HCT116 (cell line): ENCODE measurements around the gene CHRNG. TPM values are rescaled to one million over a fixed set of nuclear protein-coding genes. Genes with fewer than 3 reads are reported as not detected.

ENCODE experiments used
- ATAC-seq: fragments of 200-7000 bp; cut with Tn5 transposase; 2 replicates; pipeline ENCODE4 v1.9.1; 2020; ENCODE audit warnings: mild to moderate bottlenecking, moderate library complexity
- BruUV-seq: library from RNA; stranded (reverse); fragments of 400-500 nt; replicated peaks from 2 replicates; lab custom pipeline; 2021; lab: Mats Ljungman, UMichigan
- CTCF ChIA-PET: fragments of 300-600 bp; sonication (Branson Sonifier 250); formaldehyde crosslinking; loops from one replicate; lab custom pipeline; 2021; ENCODE audit warnings: antibody characterized with exemption; lab: Charles Lee
- POLR2A ChIA-PET: fragments of 300-600, 350-600 bp; sonication (Branson Sonifier 250); formaldehyde crosslinking; loops from one replicate; lab custom pipeline; 2021; ENCODE audit warnings: antibody characterized with exemption; lab: Charles Lee
- RAD21 ChIA-PET, 2 experiments: fragments of 300-600 bp; sonication (Branson Sonifier 250); formaldehyde crosslinking; loops; one replicate each; lab custom pipeline; 2023; ENCODE audit warnings: low total read pairs in 2 of 2; ENCODE audit not compliant: uncharacterized antibody in 2 of 2, unreplicated experiment in 2 of 2, low non-redundant PET in 1 of 2; lab: Charles Lee
- DNase-seq: peaks from one replicate; pipeline ENCODE4 v3.0.0-alpha.2; 2010; ENCODE audit warnings: low read depth, low spot score
- H2AFZ ChIP-seq: fragments of 200-600 bp; shearing (Covaris generic), sonication (generic); 2 replicates; pipeline ENCODE4 v1.6.1; 2017; ENCODE audit warnings: low read depth, mixed run types, mixed read lengths, antibody characterized with exemption, low read length; ENCODE audit not compliant: poor library complexity, severe bottlenecking
- H3K27ac ChIP-seq: 2 replicates; pipeline ENCODE4 v1.5.1; 2012; ENCODE audit warnings: low read depth, low read length
- H3K27me3 ChIP-seq: fragments of 200-600 bp; sonication (generic); 2 replicates; pipeline ENCODE4 v1.6.1; 2016; ENCODE audit warnings: mixed run types, low read length, mixed read lengths; ENCODE audit not compliant: insufficient read depth
- H3K36me3 ChIP-seq, 2 experiments: fragments of 200-500 bp in 1 of 2; fragments of 200-600 bp in 1 of 2; sonication (Bioruptor generic) in 1 of 2; sonication (generic) in 1 of 2; 2 replicates each; pipeline versions ENCODE4 v1.5.1 to v1.6.1; 2014 to 2016; ENCODE audit warnings: low read length in 2 of 2, inconsistent platforms in 1 of 2, mixed read lengths in 1 of 2, mixed run types in 1 of 2; ENCODE audit not compliant: insufficient read depth in 2 of 2, control insufficient read depth in 1 of 2
- H3K4me1 ChIP-seq, 2 experiments: fragments of 200-600 bp in 1 of 2; sonication (generic) in 1 of 2; 2 replicates each; pipeline versions ENCODE4 v1.5.1 to v1.6.1; 2012 to 2017; ENCODE audit warnings: low read length in 2 of 2, inconsistent platforms in 1 of 2, mild to moderate bottlenecking in 1 of 2, mixed read lengths in 1 of 2, mixed run types in 1 of 2, moderate library complexity in 1 of 2; ENCODE audit not compliant: insufficient read depth in 2 of 2, control insufficient read depth in 1 of 2
- H3K4me2 ChIP-seq: fragments of 200-600 bp; sonication (generic); 2 replicates; pipeline ENCODE4 v1.6.1; 2017; ENCODE audit warnings: mixed run types, low read length, mixed read lengths
- H3K4me3 ChIP-seq, 2 experiments: fragments of 200-600 bp in 1 of 2; sonication (generic) in 1 of 2; replicated peaks in 1 of 2; 2 replicates each; pipeline ENCODE4 v1.5.1; 2011 to 2016; ENCODE audit warnings: low read length in 2 of 2, control low read depth in 1 of 2, low read depth in 1 of 2, mild to moderate bottlenecking in 1 of 2, mixed read lengths in 1 of 2, mixed run types in 1 of 2
- H3K79me2 ChIP-seq: fragments of 200-600 bp; sonication (generic); 2 replicates; pipeline ENCODE4 v1.6.1; 2017; ENCODE audit warnings: mild to moderate bottlenecking, mixed run types, low read length, moderate library complexity, mixed read lengths; ENCODE audit not compliant: insufficient read depth
- H3K9ac ChIP-seq: fragments of 200-600 bp; sonication (generic); 2 replicates; pipeline ENCODE4 v1.6.1; 2016; ENCODE audit warnings: low read length, mixed read lengths
- H3K9me2 ChIP-seq: fragments of 200-600 bp; sonication (generic), shearing (Covaris generic); 2 replicates; pipeline ENCODE4 v1.6.1; 2017; ENCODE audit warnings: mixed run types, mild to moderate bottlenecking, moderate library complexity; ENCODE audit not compliant: insufficient read depth
- H3K9me3 ChIP-seq, 2 experiments: fragments of 200-500 bp in 1 of 2; fragments of 200-600 bp in 1 of 2; sonication (Bioruptor generic) in 1 of 2; sonication (generic) in 1 of 2; 2 replicates each; pipeline ENCODE4 v1.6.1; 2014 to 2017; ENCODE audit warnings: low read length in 2 of 2, mixed read lengths in 2 of 2, inconsistent platforms in 1 of 2, low read depth in 1 of 2, mild to moderate bottlenecking in 1 of 2, mixed run types in 1 of 2, moderate library complexity in 1 of 2; ENCODE audit not compliant: control insufficient read depth in 1 of 2, insufficient read depth in 1 of 2
- H4K20me1 ChIP-seq: fragments of 200-600 bp; sonication (generic), shearing (Covaris generic); 2 replicates; pipeline ENCODE4 v1.6.1; 2017; ENCODE audit warnings: mixed run types, mild to moderate bottlenecking, moderate library complexity; ENCODE audit not compliant: insufficient read depth
- ATF3 ChIP-seq: IDR thresholded peaks from 2 replicates; pipeline ENCODE4 v1.6.1; 2012
- CBX3 ChIP-seq: IDR thresholded peaks from 2 replicates; pipeline ENCODE4 v1.6.1; 2012; ENCODE audit warnings: low read depth
- CEBPB ChIP-seq: IDR thresholded peaks from 2 replicates; pipeline ENCODE4 v1.6.1; 2012; ENCODE audit warnings: low read depth
- EGR1 ChIP-seq: IDR thresholded peaks from 2 replicates; pipeline ENCODE4 v1.6.1; 2012; ENCODE audit warnings: low read depth
- ELF1 ChIP-seq: IDR thresholded peaks from 2 replicates; pipeline ENCODE4 v1.6.1; 2012; ENCODE audit warnings: low read depth, borderline replicate concordance
- EZH2phosphoT487 ChIP-seq: fragments of 200-600 bp; IDR thresholded peaks from 2 replicates; pipeline ENCODE4 v1.6.1; 2018; ENCODE audit warnings: antibody characterized with exemption, borderline replicate concordance
- POLR2A ChIP-seq: IDR thresholded peaks from 2 replicates; pipeline ENCODE4 v1.7.0; 2011; ENCODE audit warnings: borderline replicate concordance; ENCODE audit not compliant: insufficient read depth, insufficient read length; ENCODE audit errors: extremely low read depth
- POLR2AphosphoS5 ChIP-seq: IDR thresholded peaks from 2 replicates; pipeline ENCODE4 v1.6.1; 2011; ENCODE audit warnings: mild to moderate bottlenecking, low read depth, low read length, moderate library complexity
- RAD21 ChIP-seq: IDR thresholded peaks from 2 replicates; pipeline ENCODE4 v1.6.1; 2012; ENCODE audit warnings: low read depth, mild to moderate bottlenecking
- SP1 ChIP-seq: IDR thresholded peaks from 2 replicates; pipeline ENCODE4 v1.6.1; 2012; ENCODE audit warnings: low read depth
- SRF ChIP-seq: IDR thresholded peaks from 2 replicates; pipeline ENCODE4 v1.6.1; 2012; ENCODE audit warnings: low read depth
- TCF7L2 ChIP-seq: IDR thresholded peaks from 2 replicates; pipeline ENCODE4 v1.7.0; 2011; ENCODE audit warnings: borderline replicate concordance, inconsistent platforms; ENCODE audit not compliant: insufficient read depth, insufficient read length; ENCODE audit errors: extremely low read depth
- YY1 ChIP-seq: IDR thresholded peaks from 2 replicates; pipeline ENCODE4 v1.6.1; 2011; ENCODE audit warnings: low read length, low read depth, moderate library complexity, mild to moderate bottlenecking; ENCODE audit not compliant: insufficient replicate concordance; ENCODE audit errors: extremely low read depth
- ZNF274 ChIP-seq: fragments of 200-500 bp; sonication (Bioruptor generic); IDR thresholded peaks from 2 replicates; pipeline ENCODE4 v1.6.1; 2014; ENCODE audit warnings: mild to moderate bottlenecking, low read depth, low read length, inconsistent platforms
- intact Hi-C: fragments of 100-400 bp; cut with micrococcal nuclease; formaldehyde crosslinking; loops from 2 replicates; pipeline ENCODE4 v1.10.0; 2022
- total RNA-seq: library from RNA; stranded (reverse); gene quantifications from one replicate; pipeline ENCODE4 v1.2.1, GENCODE V29; 2021; ENCODE audit not compliant: unreplicated experiment
- TF ChIP-seq, protein P1 (sequence below), 3 experiments: fragments of 200-600 bp in 1 of 3; sonication (generic) in 1 of 3; IDR thresholded peaks in 2 of 3; conservative IDR thresholded peaks in 1 of 3; 2 replicates each; pipeline ENCODE4 v1.5.1; 2012 to 2017; ENCODE audit warnings: low read depth in 2 of 3, low read length in 2 of 3, antibody characterized with exemption in 1 of 3, borderline replicate concordance in 1 of 3, control low read depth in 1 of 3, mild to moderate bottlenecking in 1 of 3, mixed read lengths in 1 of 3, mixed run types in 1 of 3, moderate library complexity in 1 of 3; ENCODE audit not compliant: insufficient read depth in 1 of 3
- TF ChIP-seq, protein P2 (sequence below): IDR thresholded peaks from 2 replicates; pipeline ENCODE4 v1.6.1; 2012; ENCODE audit warnings: low read depth
- TF ChIP-seq, protein P3 (sequence below): IDR thresholded peaks from 2 replicates; pipeline ENCODE4 v1.6.1; 2011; ENCODE audit warnings: mild to moderate bottlenecking, low read length, moderate library complexity; ENCODE audit not compliant: insufficient replicate concordance; ENCODE audit errors: extremely low read depth

CHRNG gene
- total RNA-seq, 1 experiment from 2014 or later: not detected

GRCh38 chr2:232493701-232494474, 45.6 kb upstream of the CHRNG start (continued):
- TF ChIP-seq ATF3 (no peak), YY1 (no peak), CBX3 (no peak), CEBPB (no peak)

DNA sequence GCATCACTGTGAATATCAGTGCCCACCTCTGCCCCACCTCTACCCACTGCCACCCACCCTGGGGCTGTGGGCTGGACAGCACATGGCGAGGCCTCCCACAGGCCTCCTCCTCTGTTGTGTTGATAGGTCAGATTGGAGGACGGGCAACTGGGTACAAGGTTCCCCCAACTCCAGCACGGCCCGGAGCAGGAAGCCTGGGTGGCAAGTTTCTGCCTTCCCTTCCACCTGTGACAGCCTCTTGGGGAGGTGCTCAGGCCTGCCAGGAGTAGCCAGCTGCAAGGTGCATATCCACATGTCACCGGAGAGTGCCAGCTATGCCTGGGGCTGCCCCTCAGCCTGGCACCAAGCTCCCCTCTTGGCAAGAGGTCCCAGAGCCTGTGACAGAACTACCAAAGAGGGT, 45.0 kb upstream of the CHRNG start:
- POLR2A ChIA-PET: no interaction called here
- TF ChIP-seq ELF1: no peak
- TF ChIP-seq ZNF274: no peak
- TF ChIP-seq, protein P1, sequence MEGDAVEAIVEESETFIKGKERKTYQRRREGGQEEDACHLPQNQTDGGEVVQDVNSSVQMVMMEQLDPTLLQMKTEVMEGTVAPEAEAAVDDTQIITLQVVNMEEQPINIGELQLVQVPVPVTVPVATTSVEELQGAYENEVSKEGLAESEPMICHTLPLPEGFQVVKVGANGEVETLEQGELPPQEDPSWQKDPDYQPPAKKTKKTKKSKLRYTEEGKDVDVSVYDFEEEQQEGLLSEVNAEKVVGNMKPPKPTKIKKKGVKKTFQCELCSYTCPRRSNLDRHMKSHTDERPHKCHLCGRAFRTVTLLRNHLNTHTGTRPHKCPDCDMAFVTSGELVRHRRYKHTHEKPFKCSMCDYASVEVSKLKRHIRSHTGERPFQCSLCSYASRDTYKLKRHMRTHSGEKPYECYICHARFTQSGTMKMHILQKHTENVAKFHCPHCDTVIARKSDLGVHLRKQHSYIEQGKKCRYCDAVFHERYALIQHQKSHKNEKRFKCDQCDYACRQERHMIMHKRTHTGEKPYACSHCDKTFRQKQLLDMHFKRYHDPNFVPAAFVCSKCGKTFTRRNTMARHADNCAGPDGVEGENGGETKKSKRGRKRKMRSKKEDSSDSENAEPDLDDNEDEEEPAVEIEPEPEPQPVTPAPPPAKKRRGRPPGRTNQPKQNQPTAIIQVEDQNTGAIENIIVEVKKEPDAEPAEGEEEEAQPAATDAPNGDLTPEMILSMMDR (IDR thresholded peaks at IDR 0.05 in 2 of 3, conservative IDR thresholded peaks at IDR 0.05 in 1 of 3; ENCODE audit: borderline replicate concordance in 1 of 3, insufficient read depth in 1 of 3, low read depth in 2 of 3, low read length in 2 of 3): no peak
- TF ChIP-seq SP1: no peak
- no peak for TF ChIP-seq TCF7L2
- no peak for TF ChIP-seq SRF
- no peak for TF ChIP-seq YY1
- TF ChIP-seq POLR2AphosphoS5: no peak
- TF ChIP-seq EGR1: no peak
- TF ChIP-seq, protein P2, sequence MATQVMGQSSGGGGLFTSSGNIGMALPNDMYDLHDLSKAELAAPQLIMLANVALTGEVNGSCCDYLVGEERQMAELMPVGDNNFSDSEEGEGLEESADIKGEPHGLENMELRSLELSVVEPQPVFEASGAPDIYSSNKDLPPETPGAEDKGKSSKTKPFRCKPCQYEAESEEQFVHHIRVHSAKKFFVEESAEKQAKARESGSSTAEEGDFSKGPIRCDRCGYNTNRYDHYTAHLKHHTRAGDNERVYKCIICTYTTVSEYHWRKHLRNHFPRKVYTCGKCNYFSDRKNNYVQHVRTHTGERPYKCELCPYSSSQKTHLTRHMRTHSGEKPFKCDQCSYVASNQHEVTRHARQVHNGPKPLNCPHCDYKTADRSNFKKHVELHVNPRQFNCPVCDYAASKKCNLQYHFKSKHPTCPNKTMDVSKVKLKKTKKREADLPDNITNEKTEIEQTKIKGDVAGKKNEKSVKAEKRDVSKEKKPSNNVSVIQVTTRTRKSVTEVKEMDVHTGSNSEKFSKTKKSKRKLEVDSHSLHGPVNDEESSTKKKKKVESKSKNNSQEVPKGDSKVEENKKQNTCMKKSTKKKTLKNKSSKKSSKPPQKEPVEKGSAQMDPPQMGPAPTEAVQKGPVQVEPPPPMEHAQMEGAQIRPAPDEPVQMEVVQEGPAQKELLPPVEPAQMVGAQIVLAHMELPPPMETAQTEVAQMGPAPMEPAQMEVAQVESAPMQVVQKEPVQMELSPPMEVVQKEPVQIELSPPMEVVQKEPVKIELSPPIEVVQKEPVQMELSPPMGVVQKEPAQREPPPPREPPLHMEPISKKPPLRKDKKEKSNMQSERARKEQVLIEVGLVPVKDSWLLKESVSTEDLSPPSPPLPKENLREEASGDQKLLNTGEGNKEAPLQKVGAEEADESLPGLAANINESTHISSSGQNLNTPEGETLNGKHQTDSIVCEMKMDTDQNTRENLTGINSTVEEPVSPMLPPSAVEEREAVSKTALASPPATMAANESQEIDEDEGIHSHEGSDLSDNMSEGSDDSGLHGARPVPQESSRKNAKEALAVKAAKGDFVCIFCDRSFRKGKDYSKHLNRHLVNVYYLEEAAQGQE: no peak
- TF ChIP-seq EZH2phosphoT487: no peak
- TF ChIP-seq, protein P3, sequence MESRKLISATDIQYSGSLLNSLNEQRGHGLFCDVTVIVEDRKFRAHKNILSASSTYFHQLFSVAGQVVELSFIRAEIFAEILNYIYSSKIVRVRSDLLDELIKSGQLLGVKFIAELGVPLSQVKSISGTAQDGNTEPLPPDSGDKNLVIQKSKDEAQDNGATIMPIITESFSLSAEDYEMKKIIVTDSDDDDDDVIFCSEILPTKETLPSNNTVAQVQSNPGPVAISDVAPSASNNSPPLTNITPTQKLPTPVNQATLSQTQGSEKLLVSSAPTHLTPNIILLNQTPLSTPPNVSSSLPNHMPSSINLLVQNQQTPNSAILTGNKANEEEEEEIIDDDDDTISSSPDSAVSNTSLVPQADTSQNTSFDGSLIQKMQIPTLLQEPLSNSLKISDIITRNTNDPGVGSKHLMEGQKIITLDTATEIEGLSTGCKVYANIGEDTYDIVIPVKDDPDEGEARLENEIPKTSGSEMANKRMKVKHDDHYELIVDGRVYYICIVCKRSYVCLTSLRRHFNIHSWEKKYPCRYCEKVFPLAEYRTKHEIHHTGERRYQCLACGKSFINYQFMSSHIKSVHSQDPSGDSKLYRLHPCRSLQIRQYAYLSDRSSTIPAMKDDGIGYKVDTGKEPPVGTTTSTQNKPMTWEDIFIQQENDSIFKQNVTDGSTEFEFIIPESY: no peak
- no peak for TF ChIP-seq RAD21
- TF ChIP-seq POLR2A: no peak

More for the DNA sequence above, 45.0 kb upstream of the CHRNG start:
- DNase-seq: no peak
- Histone ChIP-seq H3K9me2 (no peaks in the 10 kb centered on the region), H3K4me3 (no peak overlapping the region), H4K20me1 (no peaks in the 10 kb centered on the region), H3K27me3 (no peaks in the 10 kb centered on the region), H3K79me2 (no peaks in the 10 kb centered on the region), H3K9me3 (no peaks in the 10 kb centered on the region), H3K4me2 (no peak overlapping the region), H2AFZ (no peak overlapping the region), H3K9ac (no peak overlapping the region), H3K27ac (no peak overlapping the region), H3K4me1 (0 out of 4 replicates have a peak, but pooled peaks cover 0 to 4% of the 10 kb centered on the region in 2 experiments), H3K36me3 (no peaks in the 10 kb centered on the region)
- no peak for ATAC-seq
- no TSS peak for BruUV-seq
- intact Hi-C loops: no loop called here
- CTCF ChIA-PET: no interaction called here
- RAD21 ChIA-PET: no interaction called here
